Keratinocyte (primary cell): ENCODE data around the gene GRB2.

Source experiments
- CTCF ChIP-seq, 3 experiments: IDR thresholded peaks in 1 of 3; conservative IDR thresholded peaks in 1 of 3; optimal IDR thresholded peaks in 1 of 3; 2 replicates in 2 of 3; 3 replicates in 1 of 3; pipeline versions ENCODE3 to v1.5.1; 2011; ENCODE audit warnings: low read length in 3 of 3, mild to moderate bottlenecking in 3 of 3, moderate library complexity in 2 of 3, control low read depth in 1 of 3, inconsistent platforms in 1 of 3; ENCODE audit not compliant: insufficient read depth in 2 of 3; ENCODE audit errors: extremely low read depth in 1 of 3
- EZH2 ChIP-seq: IDR thresholded peaks from one replicate; pipeline ENCODE4 v1.6.1; 2012; ENCODE audit warnings: inconsistent platforms, mild to moderate bottlenecking, low read length, moderate library complexity

- TF ChIP-seq CTCF (optimal IDR thresholded peaks at IDR 0.05 in 1 of 3, IDR thresholded peaks at IDR 0.05 in 1 of 3, conservative IDR thresholded peaks at IDR 0.05 in 1 of 3; ENCODE audit: extremely low read depth in 1 of 3, insufficient read depth in 2 of 3, low read length in 3 of 3): no peak
- no peak for TF ChIP-seq EZH2
Measured at GRCh38 chr17:75350029-75350428, 55.4 kb downstream of the GRB2 start.
